Subcutaneous adipose tissue (tissue), 4 donors: ENCODE results near the gene SLC12A5. TPM values are rescaled to one million over a fixed set of nuclear protein-coding genes. Genes with fewer than 3 reads are reported as not detected.

ENCODE experiments used
- CTCF ChIP-seq: fragments of 450-650 bp; IDR thresholded peaks from one replicate; pipeline ENCODE4 v1.5.1; 2016; ENCODE audit warnings: low read depth, mild to moderate bottlenecking, control low read depth, antibody characterized with exemption, moderate library complexity
- total RNA-seq, 4 donors: library from RNA; depleted of rRNA; stranded (reverse); fragments of >200 nt; gene quantifications; one replicate each; pipeline ENCODE4 v1.1.0, GENCODE V29; 2016

Gene SLC12A5
- total RNA-seq, 4 donors from 2014 or later = not detected

- no peak for TF ChIP-seq CTCF
Observed at GRCh38 chr20:46057856-46058598, 29.0 kb downstream of the SLC12A5 start.

GRCh38 chr20:46058599-46059281, 29.7 kb downstream of the SLC12A5 start:
- TF ChIP-seq CTCF = no peak

GRCh38 chr20:46060301-46060881, 31.4 kb downstream of the SLC12A5 start:
- TF ChIP-seq CTCF = no peak

GRCh38 chr20:46060975-46061374, 32.0 kb downstream of the SLC12A5 start:
- TF ChIP-seq CTCF = no peak

- TF ChIP-seq CTCF = no peak
Observed at GRCh38 chr20:46062151-46062550, 33.1 kb downstream of the SLC12A5 start.

- no peak for TF ChIP-seq CTCF
Observed at GRCh38 chr20:46062621-46063020, 33.6 kb downstream of the SLC12A5 start.

- no peak for TF ChIP-seq CTCF
Observed at GRCh38 chr20:46063151-46063550, 34.1 kb downstream of the SLC12A5 start.
